Rectal smooth muscle tissue (tissue), 1 donor: ENCODE measurements around the gene SIN3A.
"Not testable (repeated sequence)": the region's sequence is repeated elsewhere in the genome, so short reads cannot be mapped to it uniquely, and the experiment has no call there.

Experiments used
- H3K27ac ChIP-seq: one replicate; pipeline ENCODE4 v1.7.0; 2013; ENCODE audit warnings: low read depth, low read length, inconsistent platforms
- H3K27me3 ChIP-seq: one replicate; pipeline ENCODE4 v1.7.0; 2013; ENCODE audit warnings: low read length; ENCODE audit not compliant: control insufficient read depth, insufficient read depth
- H3K36me3 ChIP-seq: one replicate; pipeline ENCODE4 v1.7.0; 2013; ENCODE audit warnings: low read length; ENCODE audit not compliant: control insufficient read depth, insufficient read depth
- H3K4me1 ChIP-seq: one replicate; pipeline ENCODE4 v1.7.0; 2013; ENCODE audit warnings: low read length; ENCODE audit not compliant: control insufficient read depth, insufficient read depth
- H3K4me3 ChIP-seq: one replicate; pipeline ENCODE4 v1.7.0; 2013; ENCODE audit warnings: low read length
- H3K9ac ChIP-seq: one replicate; pipeline ENCODE4 v1.7.0; 2013; ENCODE audit warnings: low read length

Gene SIN3A

DNA sequence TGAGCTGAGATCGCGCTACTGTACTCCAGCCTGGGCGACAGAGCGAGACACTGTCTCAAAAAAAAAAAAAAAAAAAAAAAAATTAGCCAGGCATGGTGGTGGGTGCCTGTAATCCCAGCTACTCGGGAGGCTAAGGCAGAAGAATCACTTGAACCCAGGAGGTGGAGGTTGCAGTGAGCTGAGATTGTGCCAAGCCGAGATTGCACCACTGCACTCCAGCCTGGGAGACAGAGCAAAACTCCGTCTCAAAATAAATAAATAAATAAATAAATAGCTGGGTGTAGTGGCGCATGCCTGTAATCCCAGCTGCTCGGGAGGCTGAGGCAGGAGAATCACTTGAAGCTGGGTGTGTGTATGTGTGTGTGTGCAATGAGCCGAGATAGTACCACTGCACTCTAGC is 6.2 kb downstream of the SIN3A start:
- H3K36me3 ChIP-seq, H3K4me1 ChIP-seq, H3K27me3 ChIP-seq, H3K9ac ChIP-seq, H3K4me3 ChIP-seq, H3K27ac ChIP-seq: not testable (repeated sequence)

DNA sequence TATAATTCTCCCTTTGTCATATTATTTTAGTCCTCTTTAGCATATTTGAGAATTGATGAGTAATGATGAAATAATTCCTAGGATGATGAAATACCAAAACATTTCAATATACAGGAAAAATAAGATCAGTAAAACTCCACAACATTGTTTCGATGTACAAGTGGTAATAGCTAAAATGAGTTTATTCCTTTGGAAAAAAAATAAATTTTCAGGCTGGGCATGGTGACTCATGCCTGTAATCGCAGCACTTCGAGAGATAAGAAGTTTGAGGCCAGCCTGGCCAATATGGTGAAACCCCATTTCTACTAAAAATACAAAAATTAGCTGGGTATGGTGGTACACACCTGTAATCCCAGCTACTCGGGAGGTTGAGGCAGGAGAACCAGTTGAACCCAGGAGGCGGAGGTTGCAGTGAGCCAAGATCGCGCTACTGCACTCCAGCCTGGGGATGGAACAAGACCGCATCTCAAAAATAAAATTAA is 7.5 kb downstream of the SIN3A start:
- H3K9ac ChIP-seq: not testable (repeated sequence)

DNA sequence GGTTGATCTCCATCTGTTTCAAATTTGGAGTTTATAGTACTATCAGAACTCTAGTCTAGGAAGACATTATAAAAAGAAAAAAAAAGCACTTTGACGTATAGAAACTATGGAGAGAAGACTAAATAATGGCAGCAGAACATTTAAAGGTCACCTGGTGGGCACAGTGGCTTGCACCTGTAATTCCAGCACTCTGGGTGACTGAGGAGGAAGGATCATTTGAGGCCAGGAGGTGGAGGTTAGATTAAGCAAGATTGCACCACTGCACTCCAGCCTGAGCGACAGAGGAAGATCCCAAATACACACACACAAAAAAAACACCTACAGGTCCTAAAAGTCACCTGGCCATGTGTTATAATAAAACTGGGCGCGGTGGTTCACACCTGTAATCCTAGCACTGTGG is 13.8 kb downstream of the SIN3A start:
- Histone ChIP-seq H3K27me3 (no peaks in the 10 kb centered on the region), H3K4me1 (no peaks in the 10 kb centered on the region), H3K9ac (no peak overlapping the region), H3K36me3 (peaks cover 4% of the 10 kb centered on the region), H3K27ac (no peak overlapping the region), H3K4me3 (no peak overlapping the region)

More for the DNA sequence above, 7.5 kb downstream of the SIN3A start:
- not testable (repeated sequence) for H3K36me3 ChIP-seq, H3K4me3 ChIP-seq, H3K4me1 ChIP-seq, H3K27me3 ChIP-seq, H3K27ac ChIP-seq

DNA sequence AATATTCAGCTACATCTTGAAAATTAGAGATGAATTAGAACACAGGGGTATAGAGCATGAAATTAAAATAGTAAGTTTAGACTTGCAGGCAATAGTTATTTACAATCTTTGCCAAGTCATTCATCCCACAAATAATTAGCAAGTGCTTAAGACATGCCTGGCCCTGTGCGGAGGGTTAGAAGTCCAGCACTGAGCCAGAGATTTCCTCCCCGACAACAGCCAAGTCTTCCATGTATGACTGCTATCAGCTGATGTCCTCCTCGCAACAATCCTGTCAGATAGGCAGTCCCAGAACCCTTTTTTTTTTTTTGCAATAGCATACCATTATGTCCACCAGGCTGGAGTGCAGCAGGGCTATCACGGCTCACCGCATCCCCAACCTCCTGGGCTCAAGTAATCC is 14.6 kb downstream of the SIN3A start:
- Histone ChIP-seq H3K27ac (no peak overlapping the region), H3K9ac (no peak overlapping the region), H3K4me3 (no peak overlapping the region), H3K36me3 (peaks cover 4% of the 10 kb centered on the region), H3K4me1 (no peaks in the 10 kb centered on the region), H3K27me3 (no peaks in the 10 kb centered on the region)

DNA sequence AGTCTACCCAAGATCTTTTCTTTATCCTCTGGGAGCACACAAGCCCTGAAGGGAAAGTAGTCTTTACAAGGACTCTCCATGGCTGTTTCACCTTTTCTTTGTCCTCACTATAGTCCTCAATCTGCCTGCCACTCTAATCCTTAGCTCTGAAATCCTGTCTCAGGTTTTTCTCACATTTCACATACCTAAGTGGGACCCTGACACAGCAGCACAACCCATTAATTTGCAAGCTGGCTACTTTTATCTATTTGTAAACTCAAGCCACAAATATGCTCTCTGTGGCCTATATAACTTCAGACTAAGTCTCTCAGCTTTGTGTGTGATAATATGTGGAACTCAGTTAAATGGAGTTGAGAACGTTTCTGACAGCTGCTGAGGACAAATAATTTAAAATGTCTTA is 19.8 kb downstream of the SIN3A start:
- Histone ChIP-seq H3K9ac (no peak overlapping the region), H3K27ac (no peak overlapping the region), H3K36me3 (peaks cover 6% of the 10 kb centered on the region), H3K27me3 (no peaks in the 10 kb centered on the region), H3K4me1 (no peaks in the 10 kb centered on the region), H3K4me3 (no peak overlapping the region)

DNA sequence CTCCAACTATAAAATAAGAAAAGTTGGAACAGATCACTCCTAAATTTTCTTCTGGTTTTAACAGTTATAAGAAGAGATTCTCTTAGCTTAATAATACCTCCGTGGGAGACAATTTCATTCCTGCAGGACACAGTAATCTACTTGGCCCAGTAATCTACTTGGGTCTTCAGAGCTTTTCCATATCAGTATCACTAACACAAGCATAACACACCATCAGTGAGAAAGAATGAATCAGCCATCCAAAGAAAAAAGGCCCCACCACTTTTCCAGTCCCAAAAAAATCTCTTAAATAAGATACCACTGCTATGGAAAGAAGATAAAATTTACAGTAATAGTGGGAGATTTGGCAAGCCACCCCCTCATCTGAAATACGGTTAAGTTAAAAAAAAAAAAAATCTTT is 20.2 kb downstream of the SIN3A start:
- Histone ChIP-seq H3K9ac (no peak overlapping the region), H3K4me1 (no peaks in the 10 kb centered on the region), H3K36me3 (peaks cover 6% of the 10 kb centered on the region), H3K27ac (no peak overlapping the region), H3K4me3 (no peak overlapping the region), H3K27me3 (no peaks in the 10 kb centered on the region)

DNA sequence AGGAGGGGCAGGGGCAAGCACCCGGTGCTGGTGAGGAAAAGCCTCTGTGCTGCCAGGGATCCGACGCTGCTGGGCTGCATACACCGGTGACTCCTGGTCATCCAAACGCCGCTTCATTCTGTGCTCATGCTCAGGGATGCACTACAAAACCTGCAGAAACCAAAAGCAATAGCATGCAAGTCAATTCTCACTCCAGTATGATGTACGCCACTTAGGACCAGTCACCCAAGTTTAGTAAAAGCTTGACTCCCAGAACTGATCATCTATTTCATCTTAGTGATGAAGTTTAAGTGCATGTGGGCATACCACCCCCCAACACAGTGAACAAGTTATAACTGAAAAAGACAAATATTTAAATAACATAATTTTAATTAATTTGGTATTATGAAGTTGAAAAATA is 21.2 kb downstream of the SIN3A start:
- Histone ChIP-seq H3K9ac (no peak overlapping the region), H3K4me3 (no peak overlapping the region), H3K27me3 (no peaks in the 10 kb centered on the region), H3K4me1 (no peaks in the 10 kb centered on the region), H3K27ac (no peak overlapping the region), H3K36me3 (peaks cover 4% of the 10 kb centered on the region)

DNA sequence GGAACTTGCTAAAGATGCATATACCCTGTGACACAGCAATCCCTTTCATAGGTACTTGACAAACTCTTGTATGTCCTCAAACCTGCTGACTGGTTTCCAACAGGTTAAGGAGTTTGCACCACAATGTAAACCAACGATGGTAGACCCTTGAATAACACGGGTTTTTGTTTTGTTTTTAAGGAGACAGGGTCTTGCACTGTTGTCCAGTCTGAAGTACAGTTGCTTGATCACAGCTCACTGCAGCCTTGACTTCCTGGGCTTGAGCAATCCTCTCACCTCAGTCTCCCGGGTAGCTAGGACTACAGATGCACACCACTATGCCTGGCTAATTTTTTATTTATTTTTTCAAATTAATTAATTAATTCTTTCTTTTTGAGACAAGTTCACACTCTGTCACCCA is 23.3 kb downstream of the SIN3A start:
- peaks cover 4% of the 10 kb centered on the region for H3K36me3 ChIP-seq
- H3K4me1 ChIP-seq: no peaks in the 10 kb centered on the region
- H3K4me3 ChIP-seq: no peak overlapping the region
- H3K27ac ChIP-seq: no peak overlapping the region
- H3K9ac ChIP-seq: no peak overlapping the region
- no peaks in the 10 kb centered on the region for H3K27me3 ChIP-seq

DNA sequence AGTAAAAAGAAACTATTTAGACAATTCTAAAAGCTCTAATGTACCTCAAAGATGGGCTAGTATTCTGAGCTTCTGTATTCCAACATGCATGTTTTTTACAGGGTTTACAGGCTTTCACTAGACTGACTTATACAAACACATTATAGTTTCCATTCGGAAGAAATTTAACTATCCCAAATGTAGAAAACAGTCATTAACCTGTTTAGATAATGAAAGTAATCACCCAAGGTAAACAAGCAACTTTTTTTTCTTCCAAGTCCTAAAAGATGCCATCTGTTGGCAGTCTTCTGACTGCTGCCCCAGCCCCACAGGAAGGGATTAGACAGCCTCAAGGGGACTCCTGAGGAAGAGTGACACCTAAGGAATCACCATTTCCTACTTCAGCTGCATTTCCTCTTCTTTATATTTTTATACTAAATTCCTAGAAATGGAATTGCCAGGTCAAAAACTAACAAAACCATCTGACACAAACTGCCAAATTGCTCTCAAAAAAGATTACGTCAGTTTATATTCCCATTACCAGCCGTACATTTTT is 25.5 kb downstream of the SIN3A start:
- H3K27me3 ChIP-seq: no peaks in the 10 kb centered on the region
- H3K9ac ChIP-seq: no peak overlapping the region
- H3K27ac ChIP-seq: no peak overlapping the region
- no peaks in the 10 kb centered on the region for H3K4me1 ChIP-seq
- H3K36me3 ChIP-seq: peaks cover 17% of the 10 kb centered on the region
- H3K4me3 ChIP-seq: no peak overlapping the region

DNA sequence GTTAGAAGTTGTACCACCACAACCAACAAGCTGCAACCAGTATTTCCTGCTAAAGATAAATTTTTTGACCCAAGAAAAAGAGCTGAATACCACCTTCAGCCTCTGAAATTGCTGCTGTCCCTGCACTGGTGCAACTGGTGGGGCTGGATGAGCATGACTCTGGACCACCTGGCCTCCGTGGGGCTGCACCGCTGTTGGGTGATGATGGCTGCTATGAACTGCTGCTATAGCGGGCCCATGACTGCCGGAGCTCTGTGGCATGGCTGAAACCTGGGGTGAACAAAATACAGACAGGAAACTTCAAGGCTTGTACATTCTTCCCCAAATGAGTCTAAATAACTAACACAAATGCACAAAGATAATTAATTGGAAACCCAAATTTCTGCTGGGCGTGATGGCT is 28.9 kb downstream of the SIN3A start:
- Histone ChIP-seq H3K9ac (no peak overlapping the region), H3K4me3 (no peak overlapping the region), H3K27me3 (no peaks in the 10 kb centered on the region), H3K27ac (no peak overlapping the region), H3K36me3 (peaks cover 14% of the 10 kb centered on the region), H3K4me1 (no peaks in the 10 kb centered on the region)

DNA sequence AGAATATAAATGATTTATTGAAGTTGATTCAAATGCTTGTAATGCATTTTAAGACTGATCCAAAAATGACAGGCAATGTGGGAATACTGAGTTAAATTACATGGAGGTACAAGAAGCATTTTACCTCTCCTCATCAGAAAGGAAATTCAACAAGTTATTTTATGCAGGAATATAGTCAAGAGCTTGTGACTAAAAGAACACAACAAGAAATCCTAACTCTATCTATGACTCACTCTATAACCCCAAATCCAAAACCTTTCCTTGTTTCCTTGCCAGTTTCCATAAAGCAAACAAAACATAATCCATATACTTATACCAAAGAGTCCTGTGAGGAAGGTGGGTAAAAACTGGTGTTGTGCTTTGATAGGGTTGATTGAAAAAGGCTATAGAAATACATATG is 30.8 kb downstream of the SIN3A start:
- no peak overlapping the region for H3K9ac ChIP-seq
- H3K4me1 ChIP-seq: no peaks in the 10 kb centered on the region
- H3K36me3 ChIP-seq: peaks cover 13% of the 10 kb centered on the region
- no peaks in the 10 kb centered on the region for H3K27me3 ChIP-seq
- H3K27ac ChIP-seq: no peak overlapping the region
- no peak overlapping the region for H3K4me3 ChIP-seq

DNA sequence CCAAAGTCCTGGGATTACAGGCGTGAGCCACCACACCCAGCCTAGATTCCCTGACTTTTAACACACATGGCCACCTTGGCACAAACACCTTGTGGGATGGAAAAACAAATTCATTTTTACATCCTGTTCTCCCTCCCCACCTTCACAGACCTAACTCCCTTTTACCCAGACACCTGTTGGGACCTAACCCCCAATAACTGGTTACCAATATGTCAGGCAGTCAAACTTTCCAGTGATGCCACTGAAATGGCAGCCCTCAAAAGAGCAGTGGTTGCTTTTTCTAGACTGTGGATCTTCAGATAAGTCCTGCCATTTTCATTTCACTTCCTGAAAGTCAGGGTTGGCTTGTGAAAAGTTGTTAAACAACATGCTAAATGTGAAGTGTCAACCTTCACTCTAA is 34.9 kb downstream of the SIN3A start:
- no peak overlapping the region for H3K4me3 ChIP-seq
- H3K36me3 ChIP-seq: peaks cover 13% of the 10 kb centered on the region
- H3K4me1 ChIP-seq: no peaks in the 10 kb centered on the region
- H3K27ac ChIP-seq: no peak overlapping the region
- H3K27me3 ChIP-seq: no peaks in the 10 kb centered on the region
- H3K9ac ChIP-seq: no peak overlapping the region

DNA sequence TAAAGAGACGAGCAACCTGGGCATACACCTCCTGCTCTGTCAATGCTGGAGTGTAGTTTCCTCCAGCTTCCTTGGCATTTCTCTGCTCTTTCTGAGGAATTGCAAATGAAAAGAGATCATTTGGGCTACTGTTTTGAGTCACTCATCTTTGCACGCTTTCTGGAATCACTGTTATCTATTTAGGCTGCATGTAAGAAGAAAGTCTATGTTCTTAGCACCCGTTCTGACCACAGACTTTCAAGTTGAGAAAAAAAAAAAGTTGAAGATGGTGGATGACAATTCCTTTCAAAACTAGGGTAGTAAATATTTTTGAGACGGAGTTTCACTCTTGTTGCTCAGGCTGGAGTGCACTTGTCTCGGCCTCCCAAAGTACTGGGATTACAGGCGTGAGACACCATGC is 41.3 kb downstream of the SIN3A start:
- no peaks in the 10 kb centered on the region for H3K27me3 ChIP-seq
- H3K27ac ChIP-seq: no peak overlapping the region
- H3K4me3 ChIP-seq: no peak overlapping the region
- H3K4me1 ChIP-seq: no peaks in the 10 kb centered on the region
- peaks cover 38% of the 10 kb centered on the region for H3K36me3 ChIP-seq
- H3K9ac ChIP-seq: no peak overlapping the region
